VCaP (cell line): ENCODE measurements around the gene BST1.

Source experiments
- H3K27ac ChIP-seq: fragments of 450-650 bp; 2 replicates; pipeline ENCODE4 v1.5.1; 2017
- CTCF ChIP-seq: fragments of 450-650 bp; conservative IDR thresholded peaks from 2 replicates; pipeline ENCODE4 v1.5.1; 2017; ENCODE audit warnings: mild to moderate bottlenecking, moderate library complexity

Gene BST1

GRCh38 chr4:15672101-15672500, 30.8 kb upstream of the BST1 start:
- H3K27ac ChIP-seq, result no peak overlapping the region
- TF ChIP-seq CTCF, result no peak

DNA sequence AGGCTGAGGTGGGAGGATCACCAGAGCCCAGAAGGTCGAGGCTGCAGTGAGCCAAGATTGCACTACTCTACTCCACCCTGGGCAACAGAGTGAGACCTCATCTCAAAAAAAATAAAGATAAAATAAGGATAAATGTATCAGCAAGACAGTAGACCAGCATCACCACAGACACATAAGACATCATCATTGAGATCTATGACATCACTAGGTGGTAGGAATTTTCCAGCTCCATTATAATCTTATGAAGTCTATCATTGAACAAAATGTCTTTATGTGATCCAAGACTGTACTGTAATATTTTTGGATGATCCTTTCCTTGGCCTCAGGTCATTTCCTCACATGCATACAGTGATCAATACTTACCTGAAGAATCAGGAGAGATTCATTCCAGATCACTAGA, 29.5 kb upstream of the BST1 start:
- no peak for TF ChIP-seq CTCF
- no peak overlapping the region for H3K27ac ChIP-seq

GRCh38 chr4:15674046-15674445, 28.8 kb upstream of the BST1 start:
- no peak overlapping the region for H3K27ac ChIP-seq
- no peak for TF ChIP-seq CTCF

- no peak for TF ChIP-seq CTCF
- no peak overlapping the region for H3K27ac ChIP-seq
Observed at GRCh38 chr4:15674926-15675325, 27.9 kb upstream of the BST1 start.

- H3K27ac ChIP-seq, result no peak overlapping the region
Observed at GRCh38 chr4:15675356-15675755, 27.5 kb upstream of the BST1 start.

GRCh38 chr4:15676039-15676438, 26.8 kb upstream of the BST1 start:
- TF ChIP-seq CTCF, result no peak

More at GRCh38 chr4:15675356-15675755, 27.5 kb upstream of the BST1 start:
- 0 out of 2 replicates have a peak, but pooled peaks have one; percentile 8 for TF ChIP-seq CTCF

GRCh38 chr4:15676899-15677298, 26.0 kb upstream of the BST1 start:
- no peak overlapping the region for H3K27ac ChIP-seq
- TF ChIP-seq CTCF, result no peak

More at GRCh38 chr4:15676039-15676438, 26.8 kb upstream of the BST1 start:
- no peak overlapping the region for H3K27ac ChIP-seq
